ENCODE data around the gene NLE1.

- TF ChIP-seq TAF1 (IDR thresholded peaks at IDR 0.05; ENCODE audit: borderline replicate concordance, insufficient read depth, low read length) (no peak), POLR2AphosphoS5 (IDR thresholded peaks at IDR 0.05; ENCODE audit: low read depth, low read length) (no peak), SIN3A (IDR thresholded peaks at IDR 0.05; ENCODE audit: borderline replicate concordance, insufficient read depth, low read length) (no peak), FOXP2 (optimal IDR thresholded peaks at IDR 0.05; ENCODE audit: borderline replicate concordance, extremely low read depth, extremely low read length, insufficient read depth) (no peak)
- TF ChIP-seq, protein P1, sequence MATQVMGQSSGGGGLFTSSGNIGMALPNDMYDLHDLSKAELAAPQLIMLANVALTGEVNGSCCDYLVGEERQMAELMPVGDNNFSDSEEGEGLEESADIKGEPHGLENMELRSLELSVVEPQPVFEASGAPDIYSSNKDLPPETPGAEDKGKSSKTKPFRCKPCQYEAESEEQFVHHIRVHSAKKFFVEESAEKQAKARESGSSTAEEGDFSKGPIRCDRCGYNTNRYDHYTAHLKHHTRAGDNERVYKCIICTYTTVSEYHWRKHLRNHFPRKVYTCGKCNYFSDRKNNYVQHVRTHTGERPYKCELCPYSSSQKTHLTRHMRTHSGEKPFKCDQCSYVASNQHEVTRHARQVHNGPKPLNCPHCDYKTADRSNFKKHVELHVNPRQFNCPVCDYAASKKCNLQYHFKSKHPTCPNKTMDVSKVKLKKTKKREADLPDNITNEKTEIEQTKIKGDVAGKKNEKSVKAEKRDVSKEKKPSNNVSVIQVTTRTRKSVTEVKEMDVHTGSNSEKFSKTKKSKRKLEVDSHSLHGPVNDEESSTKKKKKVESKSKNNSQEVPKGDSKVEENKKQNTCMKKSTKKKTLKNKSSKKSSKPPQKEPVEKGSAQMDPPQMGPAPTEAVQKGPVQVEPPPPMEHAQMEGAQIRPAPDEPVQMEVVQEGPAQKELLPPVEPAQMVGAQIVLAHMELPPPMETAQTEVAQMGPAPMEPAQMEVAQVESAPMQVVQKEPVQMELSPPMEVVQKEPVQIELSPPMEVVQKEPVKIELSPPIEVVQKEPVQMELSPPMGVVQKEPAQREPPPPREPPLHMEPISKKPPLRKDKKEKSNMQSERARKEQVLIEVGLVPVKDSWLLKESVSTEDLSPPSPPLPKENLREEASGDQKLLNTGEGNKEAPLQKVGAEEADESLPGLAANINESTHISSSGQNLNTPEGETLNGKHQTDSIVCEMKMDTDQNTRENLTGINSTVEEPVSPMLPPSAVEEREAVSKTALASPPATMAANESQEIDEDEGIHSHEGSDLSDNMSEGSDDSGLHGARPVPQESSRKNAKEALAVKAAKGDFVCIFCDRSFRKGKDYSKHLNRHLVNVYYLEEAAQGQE (IDR thresholded peaks at IDR 0.05; ENCODE audit: insufficient read depth in 1 of 2, low read depth in 2 of 2, low read length in 2 of 2): no peak
Measured at GRCh38 chr17:35132816-35133550, 9.1 kb downstream of the NLE1 start.
